Endodermal cell (in vitro differentiated cells): ENCODE measurements around the gene RAB3B. TPM values are rescaled to one million over a fixed set of nuclear protein-coding genes. Genes with fewer than 3 reads are reported as not detected.
"Not testable (repeated sequence)": the region's sequence is repeated elsewhere in the genome, so short reads cannot be mapped to it uniquely, and the experiment has no call there.

Experiments used
- DNase-seq: peaks from one replicate; pipeline ENCODE4 v3.0.0-alpha.2; 2017
- H3K27ac ChIP-seq: 2 replicates; pipeline ENCODE4 v1.5.1; 2013; ENCODE audit warnings: mild to moderate bottlenecking, low read depth, low read length, moderate library complexity
- H3K27me3 ChIP-seq: 2 replicates; pipeline ENCODE4 v1.6.1; 2013; ENCODE audit warnings: mild to moderate bottlenecking, low read length, moderate library complexity; ENCODE audit not compliant: insufficient read depth, control insufficient read depth, poor library complexity, severe bottlenecking
- H3K36me3 ChIP-seq: 2 replicates; pipeline ENCODE4 v1.7.0; 2013; ENCODE audit warnings: mild to moderate bottlenecking, low read length, moderate library complexity; ENCODE audit not compliant: control insufficient read depth, insufficient read depth
- H3K4me1 ChIP-seq: one replicate; pipeline ENCODE4 v1.7.0; 2013; ENCODE audit warnings: low read length; ENCODE audit not compliant: control insufficient read depth, insufficient read depth
- H3K4me3 ChIP-seq: 2 replicates; pipeline ENCODE4 v1.5.1; 2013; ENCODE audit warnings: mild to moderate bottlenecking, low read length, moderate library complexity
- H3K9ac ChIP-seq: 2 replicates; pipeline ENCODE4 v1.6.1; 2013; ENCODE audit warnings: mild to moderate bottlenecking, low read length, moderate library complexity; ENCODE audit not compliant: poor library complexity, severe bottlenecking; ENCODE audit errors: extremely low read depth
- H3K9me3 ChIP-seq: 2 replicates; pipeline ENCODE4 v1.6.1; 2013; ENCODE audit warnings: mild to moderate bottlenecking, low read length, moderate library complexity; ENCODE audit not compliant: control insufficient read depth
- H3K27ac Mint-ChIP-seq: 2 replicates; pipeline ENCODE4 v1.8.0; 2020; ENCODE audit warnings: mixed read lengths
- H3K27me3 Mint-ChIP-seq: 2 replicates; pipeline ENCODE4 v1.8.0; 2021; ENCODE audit warnings: mild to moderate bottlenecking, mixed read lengths; ENCODE audit not compliant: insufficient read depth
- H3K36me3 Mint-ChIP-seq: 2 replicates; pipeline ENCODE4 v1.8.0; 2020; ENCODE audit warnings: low read depth, mixed read lengths
- H3K4me1 Mint-ChIP-seq: 2 replicates; pipeline ENCODE4 v1.8.0; 2020; ENCODE audit warnings: mixed read lengths
- H3K4me3 Mint-ChIP-seq: 2 replicates; pipeline ENCODE4 v1.8.0; 2020; ENCODE audit warnings: mild to moderate bottlenecking, moderate library complexity, mixed read lengths
- H3K9me3 Mint-ChIP-seq: 2 replicates; pipeline ENCODE4 v1.8.0; 2020; ENCODE audit warnings: mild to moderate bottlenecking, mixed read lengths
- WGBS, 2 experiments: methylation state at CpG; one replicate each; pipeline versions ENCODE4 v1.1.5 to v1.1.7; 2013; ENCODE audit warnings: missing lambda C conversion rate in 2 of 2, mixed read lengths in 1 of 2; ENCODE audit not compliant: insufficient coverage in 1 of 2, insufficient read length in 1 of 2; 5-methylcytosine and 5-hydroxymethylcytosine counted together
- total RNA-seq, 2 donors: library from RNA; stranded (reverse); fragmentation: NEBNext Ultra II Directional in 1 of 2; extraction: Animal tissue kit (Norgen Biotek cat#: 25700) in 1 of 2; gene quantifications; 2 replicates in 1 of 2; 3 replicates in 1 of 2; pipeline ENCODE4 v1.2.1, GENCODE V29; 2021
- TF ChIP-seq, protein P1 (sequence below): fragments of 200-600 bp; sonication (generic); conservative IDR thresholded peaks from 2 replicates; pipeline ENCODE4 v1.5.0; 2021; ENCODE audit warnings: antibody characterized with exemption, mild to moderate bottlenecking

Gene RAB3B
- total RNA-seq, 2 donors from 2014 or later: 58.1 to 66.0 TPM

DNA sequence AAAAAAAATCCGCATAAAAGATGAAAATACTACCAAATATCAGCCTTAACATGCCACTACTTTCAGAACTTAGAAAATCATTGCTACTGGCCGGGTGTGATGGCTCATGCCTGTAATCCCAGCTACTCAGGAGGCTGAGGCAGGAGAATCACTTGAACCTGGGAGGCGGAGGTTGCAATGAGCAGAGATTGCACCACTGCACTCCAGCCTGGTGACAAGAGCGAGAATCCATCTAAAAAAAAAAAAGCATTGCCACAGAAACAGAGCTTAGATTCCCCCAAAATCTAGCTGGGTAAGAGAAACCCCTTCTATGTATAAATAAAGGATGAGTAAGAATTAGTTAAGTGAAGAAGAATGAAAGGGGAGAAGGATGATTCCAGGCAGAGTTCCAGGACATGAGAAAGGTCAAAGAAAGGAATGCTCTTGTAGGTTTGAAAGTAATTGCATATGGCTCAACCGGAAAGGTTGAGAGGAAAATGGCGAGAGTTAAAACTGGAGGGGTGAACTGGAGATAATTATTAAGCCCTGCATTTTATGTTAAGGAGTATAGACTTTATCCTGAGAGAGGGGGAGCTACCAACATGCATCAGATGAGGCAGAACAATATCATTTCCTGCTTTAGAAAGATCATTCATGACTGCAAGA is 92.3 kb downstream of the RAB3B start:
- Mint-ChIP-seq H3K36me3 (no peaks in the 10 kb centered on the region), H3K27me3 (peaks cover 8% of the 10 kb centered on the region), H3K4me3 (no peak overlapping the region), H3K9me3 (peaks cover 18% of the 10 kb centered on the region), H3K27ac (no peak overlapping the region), H3K4me1 (peaks cover 3% of the 10 kb centered on the region)
- H3K27ac ChIP-seq: no peak overlapping the region
- DNase-seq: no peak
- TF ChIP-seq, protein P1, sequence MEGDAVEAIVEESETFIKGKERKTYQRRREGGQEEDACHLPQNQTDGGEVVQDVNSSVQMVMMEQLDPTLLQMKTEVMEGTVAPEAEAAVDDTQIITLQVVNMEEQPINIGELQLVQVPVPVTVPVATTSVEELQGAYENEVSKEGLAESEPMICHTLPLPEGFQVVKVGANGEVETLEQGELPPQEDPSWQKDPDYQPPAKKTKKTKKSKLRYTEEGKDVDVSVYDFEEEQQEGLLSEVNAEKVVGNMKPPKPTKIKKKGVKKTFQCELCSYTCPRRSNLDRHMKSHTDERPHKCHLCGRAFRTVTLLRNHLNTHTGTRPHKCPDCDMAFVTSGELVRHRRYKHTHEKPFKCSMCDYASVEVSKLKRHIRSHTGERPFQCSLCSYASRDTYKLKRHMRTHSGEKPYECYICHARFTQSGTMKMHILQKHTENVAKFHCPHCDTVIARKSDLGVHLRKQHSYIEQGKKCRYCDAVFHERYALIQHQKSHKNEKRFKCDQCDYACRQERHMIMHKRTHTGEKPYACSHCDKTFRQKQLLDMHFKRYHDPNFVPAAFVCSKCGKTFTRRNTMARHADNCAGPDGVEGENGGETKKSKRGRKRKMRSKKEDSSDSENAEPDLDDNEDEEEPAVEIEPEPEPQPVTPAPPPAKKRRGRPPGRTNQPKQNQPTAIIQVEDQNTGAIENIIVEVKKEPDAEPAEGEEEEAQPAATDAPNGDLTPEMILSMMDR: no peak
- no peaks in the 10 kb centered on the region for H3K4me1 ChIP-seq
- no peaks in the 10 kb centered on the region for H3K36me3 ChIP-seq
- H3K27me3 ChIP-seq: no peaks in the 10 kb centered on the region
- H3K9me3 ChIP-seq: no peaks in the 10 kb centered on the region
- no peak overlapping the region for H3K4me3 ChIP-seq
- no peak overlapping the region for H3K9ac ChIP-seq
- WGBS, 2 experiments: 87 to 95% methylated on average over 5 to 6 of the region's 6 CpGs

DNA sequence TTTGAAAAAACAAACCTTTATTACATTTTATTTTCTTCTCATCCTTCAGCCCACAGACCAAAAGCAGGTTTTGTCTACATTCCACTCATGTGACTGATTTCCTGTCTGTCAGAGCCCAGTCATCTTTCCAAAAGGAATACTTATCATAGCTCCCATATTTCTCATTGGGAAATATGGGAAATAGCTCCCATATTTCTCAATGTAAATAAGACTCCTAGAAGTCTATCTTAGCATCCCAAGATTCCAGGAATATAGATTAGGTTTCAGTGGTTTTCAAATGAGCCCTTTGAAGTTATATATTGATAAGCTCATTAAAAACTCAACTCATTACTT is 92.8 kb downstream of the RAB3B start:
- H3K27ac ChIP-seq: no peak overlapping the region
- H3K4me3 ChIP-seq: no peak overlapping the region
- no peak overlapping the region for H3K9ac ChIP-seq
- H3K9me3 Mint-ChIP-seq: peaks cover 18% of the 10 kb centered on the region
- no peaks in the 10 kb centered on the region for H3K36me3 Mint-ChIP-seq
- H3K9me3 ChIP-seq: no peaks in the 10 kb centered on the region
- no peaks in the 10 kb centered on the region for H3K4me1 ChIP-seq
- H3K27me3 ChIP-seq: no peaks in the 10 kb centered on the region
- H3K4me3 Mint-ChIP-seq: no peak overlapping the region
- no peaks in the 10 kb centered on the region for H3K36me3 ChIP-seq
- no peak for DNase-seq
- H3K4me1 Mint-ChIP-seq: peaks cover 3% of the 10 kb centered on the region
- TF ChIP-seq, protein P1: no peak
- H3K27me3 Mint-ChIP-seq: peaks cover 8% of the 10 kb centered on the region
- H3K27ac Mint-ChIP-seq: no peak overlapping the region

DNA sequence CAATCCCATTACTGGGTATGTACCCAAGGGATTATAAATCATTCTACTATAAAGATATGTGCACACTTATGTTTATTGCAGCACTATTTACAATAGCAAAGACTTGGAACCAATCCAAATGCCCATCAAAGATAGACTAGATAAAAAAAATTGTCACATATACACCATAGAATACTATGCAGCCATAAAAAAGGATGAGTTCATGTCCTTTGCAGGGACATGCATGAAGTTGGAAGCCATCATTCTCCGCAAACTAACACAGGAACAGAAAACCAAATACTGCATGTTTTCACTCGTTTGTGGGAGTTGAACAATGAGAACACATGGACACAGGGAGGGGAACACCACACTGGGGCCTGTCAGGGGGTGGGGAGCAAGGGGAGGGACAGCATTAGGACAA is 95.8 kb downstream of the RAB3B start:
- H3K9ac ChIP-seq, DNase-seq, H3K9me3 ChIP-seq, H3K36me3 Mint-ChIP-seq, H3K4me1 Mint-ChIP-seq, H3K4me1 ChIP-seq, H3K27ac ChIP-seq, H3K4me3 Mint-ChIP-seq, H3K27ac Mint-ChIP-seq, H3K36me3 ChIP-seq, H3K4me3 ChIP-seq: not testable (repeated sequence)
- 91 to 100% methylated on average over 2 of the region's 2 CpGs for WGBS, 2 experiments
- H3K27me3 ChIP-seq: peaks cover 21% of the 10 kb centered on the region
- H3K9me3 Mint-ChIP-seq: peaks cover 18% of the 10 kb centered on the region
- peaks cover 14% of the 10 kb centered on the region for H3K27me3 Mint-ChIP-seq
